ENCODE data around the gene PVALEF.
A peak's percentile ranks its signal among the peaks of the same experiment; 100 is the strongest.

PVALEF gene

GRCh38 chr17:81206657-81207056, 41.4 kb downstream of the PVALEF start:
- Histone ChIP-seq H3K4me3 (no peak overlapping the region), H3K27ac (peak overlapping the region; percentile 18 to 53)
- DNase-seq (ENCODE audit: low spot score), result no peak
- TF ChIP-seq, protein P1, sequence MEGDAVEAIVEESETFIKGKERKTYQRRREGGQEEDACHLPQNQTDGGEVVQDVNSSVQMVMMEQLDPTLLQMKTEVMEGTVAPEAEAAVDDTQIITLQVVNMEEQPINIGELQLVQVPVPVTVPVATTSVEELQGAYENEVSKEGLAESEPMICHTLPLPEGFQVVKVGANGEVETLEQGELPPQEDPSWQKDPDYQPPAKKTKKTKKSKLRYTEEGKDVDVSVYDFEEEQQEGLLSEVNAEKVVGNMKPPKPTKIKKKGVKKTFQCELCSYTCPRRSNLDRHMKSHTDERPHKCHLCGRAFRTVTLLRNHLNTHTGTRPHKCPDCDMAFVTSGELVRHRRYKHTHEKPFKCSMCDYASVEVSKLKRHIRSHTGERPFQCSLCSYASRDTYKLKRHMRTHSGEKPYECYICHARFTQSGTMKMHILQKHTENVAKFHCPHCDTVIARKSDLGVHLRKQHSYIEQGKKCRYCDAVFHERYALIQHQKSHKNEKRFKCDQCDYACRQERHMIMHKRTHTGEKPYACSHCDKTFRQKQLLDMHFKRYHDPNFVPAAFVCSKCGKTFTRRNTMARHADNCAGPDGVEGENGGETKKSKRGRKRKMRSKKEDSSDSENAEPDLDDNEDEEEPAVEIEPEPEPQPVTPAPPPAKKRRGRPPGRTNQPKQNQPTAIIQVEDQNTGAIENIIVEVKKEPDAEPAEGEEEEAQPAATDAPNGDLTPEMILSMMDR (IDR thresholded peaks at IDR 0.05), result no peak

- TF ChIP-seq, protein P1 (IDR thresholded peaks at IDR 0.05), result no peak
- no peak for DNase-seq (ENCODE audit: low spot score)
- H3K4me3 ChIP-seq, result no peak overlapping the region
- peak overlapping the region in 1 of 2 donors; percentile 5 for H3K27ac ChIP-seq
Measured at GRCh38 chr17:81207610-81208581, 42.6 kb downstream of the PVALEF start.

- TF ChIP-seq, protein P1 (IDR thresholded peaks at IDR 0.05), result no peak
- no peak overlapping the region for H3K27ac ChIP-seq
- no peak overlapping the region for H3K4me3 ChIP-seq
- no peak for DNase-seq (ENCODE audit: low spot score)
Measured at GRCh38 chr17:81208651-81209050, 43.3 kb downstream of the PVALEF start.

GRCh38 chr17:81209141-81209540, 43.8 kb downstream of the PVALEF start:
- TF ChIP-seq, protein P1 (IDR thresholded peaks at IDR 0.05), result no peak
- Histone ChIP-seq H3K4me3 (no peak overlapping the region), H3K27ac (no peak overlapping the region)
- DNase-seq (ENCODE audit: low spot score), result no peak

- TF ChIP-seq, protein P1 (IDR thresholded peaks at IDR 0.05), result no peak
- H3K4me3 ChIP-seq, result no peak overlapping the region
- H3K27ac ChIP-seq, result peak overlapping the region in 1 of 2 donors; percentile 58
- DNase-seq (ENCODE audit: low spot score), result no peak
Measured at GRCh38 chr17:81210466-81210865, 45.2 kb downstream of the PVALEF start.

DNA sequence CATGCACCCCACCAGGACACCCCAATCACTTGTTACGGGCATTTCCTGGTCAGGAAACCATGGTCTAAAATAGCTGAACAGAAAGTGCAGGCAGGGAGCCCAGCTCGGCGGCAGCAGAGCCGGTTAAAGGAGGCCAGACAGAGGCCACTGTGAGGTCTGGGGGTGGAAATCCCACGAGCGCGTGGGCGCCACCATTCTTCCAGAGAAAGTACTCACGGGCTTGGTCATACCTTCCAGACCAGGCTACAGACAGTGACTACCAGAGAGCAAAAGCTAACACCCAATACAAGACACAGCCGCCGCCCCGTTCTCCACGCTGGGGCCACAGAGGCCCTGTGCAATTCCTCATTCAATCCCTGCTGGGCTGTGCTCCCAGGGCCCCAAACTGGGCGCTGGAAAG, 45.6 kb downstream of the PVALEF start:
- H3K27ac ChIP-seq, result peak overlapping the region in 1 of 2 donors; percentile 45
- DNase-seq (ENCODE audit: low spot score), result no peak
- TF ChIP-seq, protein P1 (IDR thresholded peaks at IDR 0.05), result no peak
- H3K4me3 ChIP-seq, result no peak overlapping the region

DNA sequence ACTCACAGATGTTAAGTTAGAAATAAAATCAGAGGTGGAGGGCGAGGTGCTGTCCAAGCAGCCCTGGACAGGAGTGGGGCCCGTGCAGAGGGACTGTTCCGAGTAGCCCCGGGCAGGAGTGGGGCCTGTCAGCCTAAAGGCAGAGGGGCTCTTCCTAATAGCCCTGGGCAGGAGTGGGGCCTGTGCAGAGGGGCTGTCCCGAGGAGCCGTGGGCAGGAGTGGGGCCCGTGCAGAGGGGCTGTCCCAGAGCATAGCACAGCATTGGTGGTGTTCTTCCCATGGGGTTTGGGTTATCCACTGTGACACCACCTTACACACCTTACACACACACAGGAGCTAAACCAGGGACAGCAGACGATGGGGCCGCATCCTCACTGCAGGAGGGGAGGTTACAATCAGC, 47.1 kb downstream of the PVALEF start:
- no peak for DNase-seq (ENCODE audit: low spot score)
- no peak overlapping the region for H3K27ac ChIP-seq
- TF ChIP-seq, protein P1 (IDR thresholded peaks at IDR 0.05), result no peak
- no peak overlapping the region for H3K4me3 ChIP-seq
